Thyroid gland (tissue), 4 donors: ENCODE measurements around the gene PGP. TPM values are rescaled to one million over a fixed set of nuclear protein-coding genes. Genes with fewer than 3 reads are reported as not detected.

ENCODE experiments used
- DNase-seq, 2 donors: peaks; one replicate each; pipeline ENCODE4 v3.0.0-alpha.2; 2019
- H3K27ac ChIP-seq, 3 donors: fragments of 200-600 bp; sonication (generic); 1 replicate in 2 of 3; 2 replicates in 1 of 3; pipeline ENCODE4 v1.5.1; 2016 to 2019; ENCODE audit warnings: mild to moderate bottlenecking in 1 of 3, moderate library complexity in 1 of 3
- H3K27me3 ChIP-seq: fragments of 200-600 bp; sonication (generic); one replicate; pipeline ENCODE4 v1.5.1; 2019
- H3K36me3 ChIP-seq, 2 donors: fragments of 200-600 bp; sonication (generic); one replicate each; pipeline ENCODE4 v1.5.1; 2016 to 2019
- H3K4me1 ChIP-seq, 2 donors: fragments of 200-600 bp; sonication (generic); one replicate each; pipeline ENCODE4 v1.5.1; 2017 to 2019
- H3K4me3 ChIP-seq, 3 donors: fragments of 200-600 bp; sonication (generic); replicated peaks in 1 of 3; 1 replicate in 2 of 3; 2 replicates in 1 of 3; pipeline ENCODE4 v1.5.1; 2016; ENCODE audit warnings: mild to moderate bottlenecking in 1 of 3
- H3K9me3 ChIP-seq: fragments of 200-600 bp; sonication (generic); one replicate; pipeline ENCODE4 v1.5.1; 2017
- POLR2A ChIP-seq, 2 donors: fragments of 450-650 bp; IDR thresholded peaks; one replicate each; pipeline ENCODE4 v1.6.1; 2017; ENCODE audit warnings: antibody characterized with exemption in 2 of 2, mild to moderate bottlenecking in 2 of 2, moderate library complexity in 1 of 2
- WGBS, 2 donors: methylation state at CpG; one replicate each; pipeline ENCODE4 v1.1.5; 2017; 5-methylcytosine and 5-hydroxymethylcytosine counted together
- intact Hi-C: fragments of 100-400 bp; cut with DNase I; formaldehyde crosslinking; loops from one replicate; pipeline ENCODE4 v1.15.1; 2023
- total RNA-seq, 4 donors: library from RNA; depleted of rRNA; stranded (reverse); fragments of >200 nt; gene quantifications; one replicate each; pipeline ENCODE4 v1.2.3, GENCODE V29; 2016
- TF ChIP-seq, protein P1 (sequence below), 6 experiments: fragments of 200-600 bp in 3 of 6; fragments of 450-650 bp in 3 of 6; sonication (generic) in 3 of 6; IDR thresholded peaks; one replicate each; pipeline ENCODE4 v1.5.1; 2016 to 2019; ENCODE audit warnings: antibody characterized with exemption in 6 of 6, mild to moderate bottlenecking in 2 of 6, inconsistent platforms in 1 of 6, moderate library complexity in 1 of 6

The PGP gene
- total RNA-seq, 4 donors from 2014 or later, result 13.4 to 44.0 (median 28.8) TPM

DNA sequence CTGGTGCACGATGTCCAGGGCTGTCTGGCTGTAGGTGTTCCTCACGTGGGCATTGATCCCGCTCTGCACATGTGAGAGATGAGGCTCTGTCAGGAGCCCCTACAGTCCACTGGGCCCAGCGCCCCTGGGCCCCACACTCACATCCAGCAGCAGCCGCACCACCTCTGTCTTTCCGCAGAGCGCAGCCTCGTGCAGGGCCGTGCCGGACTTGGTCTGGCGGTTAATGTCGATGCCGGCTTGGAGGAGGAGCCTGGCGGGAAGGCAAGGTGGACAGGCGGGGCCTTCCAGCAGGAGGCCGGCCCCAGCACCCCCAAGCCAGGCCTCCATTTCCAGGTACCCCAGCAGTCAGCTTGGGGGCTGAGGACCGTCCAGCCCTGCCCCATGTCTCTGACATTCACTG is 27.4 kb downstream of the PGP start:
- intact Hi-C loops, result no loop called here

DNA sequence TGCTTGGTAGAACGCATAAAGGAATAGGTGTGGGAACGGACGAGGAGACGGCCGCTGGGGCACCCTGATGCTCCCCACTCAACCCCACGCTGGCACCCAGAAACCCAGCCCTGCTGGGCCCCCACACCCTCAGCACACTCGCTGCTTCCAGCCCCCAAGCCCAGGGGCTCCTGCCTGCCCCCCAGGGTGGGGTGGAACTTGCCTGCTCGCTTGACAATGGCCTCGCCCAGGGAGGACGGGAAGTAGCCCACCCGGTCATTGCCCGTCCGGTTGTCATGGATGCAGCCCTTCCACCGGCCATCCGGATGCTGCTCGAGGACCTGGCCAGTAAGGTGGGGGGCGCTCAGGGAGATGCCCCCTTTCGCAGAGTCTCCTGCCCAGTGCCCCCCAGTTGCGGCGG is 28.1 kb downstream of the PGP start:
- DNase-seq, result no peak
- 88 to 90% methylated on average over 7 of the region's 20 CpGs for WGBS, 2 donors

More for the DNA sequence above, 27.4 kb downstream of the PGP start:
- Histone ChIP-seq H3K9me3 (no peaks in the 10 kb centered on the region), H3K27me3 (no peaks in the 10 kb centered on the region), H3K36me3 (no peaks in the 10 kb centered on the region), H3K27ac (no peak overlapping the region), H3K4me1 (no peaks in the 10 kb centered on the region), H3K4me3 (no peak overlapping the region)
- WGBS, 2 donors, result 77 to 78% methylated on average over 5 to 9 of the region's 17 CpGs
- no peak for TF ChIP-seq POLR2A (IDR thresholded peaks at IDR 0.05)
- no peak for DNase-seq

DNA sequence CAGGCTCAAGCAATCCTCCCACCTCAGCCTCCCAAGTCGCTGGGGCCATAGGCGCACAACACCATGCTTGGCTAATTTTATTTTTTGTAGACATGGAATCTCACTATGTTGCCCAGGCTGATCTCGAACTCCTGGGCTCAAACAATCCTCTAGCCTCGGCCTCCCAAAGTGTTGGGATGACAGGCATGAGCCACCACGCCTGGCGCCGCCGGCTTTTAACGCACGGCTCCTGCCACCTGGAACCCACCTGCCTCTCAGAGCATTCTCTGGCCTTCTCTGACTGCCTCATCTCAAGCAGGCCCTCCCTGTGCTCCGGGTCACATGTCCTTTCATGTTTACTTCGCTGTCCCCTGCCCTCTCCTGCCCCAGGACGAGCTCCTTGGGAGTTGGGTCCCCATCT is 28.6 kb downstream of the PGP start:
- Histone ChIP-seq H3K4me3 (no peak overlapping the region), H3K4me1 (no peaks in the 10 kb centered on the region), H3K9me3 (no peaks in the 10 kb centered on the region), H3K27ac (no peak overlapping the region), H3K36me3 (no peaks in the 10 kb centered on the region), H3K27me3 (no peaks in the 10 kb centered on the region)
- DNase-seq, result no peak
- intact Hi-C loops, result no loop called here
- 91 to 93% methylated on average over 13 of the region's 13 CpGs for WGBS, 2 donors
- TF ChIP-seq, protein P1, sequence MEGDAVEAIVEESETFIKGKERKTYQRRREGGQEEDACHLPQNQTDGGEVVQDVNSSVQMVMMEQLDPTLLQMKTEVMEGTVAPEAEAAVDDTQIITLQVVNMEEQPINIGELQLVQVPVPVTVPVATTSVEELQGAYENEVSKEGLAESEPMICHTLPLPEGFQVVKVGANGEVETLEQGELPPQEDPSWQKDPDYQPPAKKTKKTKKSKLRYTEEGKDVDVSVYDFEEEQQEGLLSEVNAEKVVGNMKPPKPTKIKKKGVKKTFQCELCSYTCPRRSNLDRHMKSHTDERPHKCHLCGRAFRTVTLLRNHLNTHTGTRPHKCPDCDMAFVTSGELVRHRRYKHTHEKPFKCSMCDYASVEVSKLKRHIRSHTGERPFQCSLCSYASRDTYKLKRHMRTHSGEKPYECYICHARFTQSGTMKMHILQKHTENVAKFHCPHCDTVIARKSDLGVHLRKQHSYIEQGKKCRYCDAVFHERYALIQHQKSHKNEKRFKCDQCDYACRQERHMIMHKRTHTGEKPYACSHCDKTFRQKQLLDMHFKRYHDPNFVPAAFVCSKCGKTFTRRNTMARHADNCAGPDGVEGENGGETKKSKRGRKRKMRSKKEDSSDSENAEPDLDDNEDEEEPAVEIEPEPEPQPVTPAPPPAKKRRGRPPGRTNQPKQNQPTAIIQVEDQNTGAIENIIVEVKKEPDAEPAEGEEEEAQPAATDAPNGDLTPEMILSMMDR (IDR thresholded peaks at IDR 0.05), result no peak
- no peak for TF ChIP-seq POLR2A (IDR thresholded peaks at IDR 0.05)

More for the DNA sequence above, 28.1 kb downstream of the PGP start:
- Histone ChIP-seq H3K9me3 (no peaks in the 10 kb centered on the region), H3K36me3 (no peaks in the 10 kb centered on the region), H3K4me3 (no peak overlapping the region), H3K27ac (no peak overlapping the region), H3K4me1 (no peaks in the 10 kb centered on the region), H3K27me3 (no peaks in the 10 kb centered on the region)
- no peak for TF ChIP-seq POLR2A (IDR thresholded peaks at IDR 0.05)
- TF ChIP-seq, protein P1 (IDR thresholded peaks at IDR 0.05), result no peak
- intact Hi-C loops, result no loop called here

DNA sequence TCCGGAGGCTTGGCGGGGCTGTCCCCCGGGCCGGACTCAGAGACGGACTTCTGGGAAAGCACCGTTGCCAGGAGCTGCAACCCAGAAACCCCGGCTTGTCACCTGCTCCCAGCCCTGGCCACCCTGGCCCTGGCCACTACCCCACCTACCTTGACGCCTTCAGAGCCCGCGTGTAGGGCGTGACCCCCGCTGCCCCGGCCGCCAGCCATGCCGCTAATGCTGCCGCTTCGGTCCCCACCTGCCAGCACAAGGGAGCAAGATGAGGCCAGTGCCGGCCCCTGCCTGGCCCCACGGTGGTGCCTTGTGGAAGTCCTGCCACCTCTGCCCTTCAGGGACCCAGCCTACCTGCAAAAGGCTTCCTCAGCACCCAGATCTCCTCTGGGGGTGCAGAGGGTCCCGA is 29.7 kb downstream of the PGP start:
- no peaks in the 10 kb centered on the region for H3K36me3 ChIP-seq
- H3K9me3 ChIP-seq, result no peaks in the 10 kb centered on the region
- TF ChIP-seq, protein P1 (IDR thresholded peaks at IDR 0.05), result no peak
- no peak for TF ChIP-seq POLR2A (IDR thresholded peaks at IDR 0.05)
- H3K4me3 ChIP-seq, result no peak overlapping the region
- H3K4me1 ChIP-seq, result no peaks in the 10 kb centered on the region
- WGBS, 2 donors, result 90 to 94% methylated on average over 2 to 20 of the region's 20 CpGs
- intact Hi-C loops, result no loop called here
- no peaks in the 10 kb centered on the region for H3K27me3 ChIP-seq
- no peak for DNase-seq
- no peak overlapping the region for H3K27ac ChIP-seq

DNA sequence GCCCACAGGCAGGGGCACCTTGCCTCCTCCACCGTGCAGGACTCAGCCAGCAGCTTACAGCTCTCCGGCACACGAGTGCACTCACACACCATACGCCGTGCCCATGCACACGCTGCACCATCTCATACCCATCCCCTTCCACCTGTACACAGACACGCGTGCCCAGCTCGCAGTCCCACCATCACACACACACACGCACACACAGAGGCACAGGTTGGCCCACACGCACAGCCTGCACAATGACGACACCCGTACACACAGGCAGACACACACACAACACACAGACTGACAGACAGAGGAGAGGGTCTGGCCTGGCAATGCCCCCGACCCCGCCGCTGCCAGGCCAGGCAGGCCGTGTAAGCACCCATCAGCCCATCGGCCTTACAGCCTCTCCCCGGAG is 30.3 kb downstream of the PGP start:
- H3K36me3 ChIP-seq, result no peaks in the 10 kb centered on the region
- H3K4me1 ChIP-seq, result no peaks in the 10 kb centered on the region
- no peak overlapping the region for H3K4me3 ChIP-seq
- H3K9me3 ChIP-seq, result no peaks in the 10 kb centered on the region
- no peak for TF ChIP-seq POLR2A (IDR thresholded peaks at IDR 0.05)
- TF ChIP-seq, protein P1 (IDR thresholded peaks at IDR 0.05), result no peak
- DNase-seq, result no peak
- no peak overlapping the region for H3K27ac ChIP-seq
- WGBS, 2 donors, result 91 to 92% methylated on average over 13 to 15 of the region's 19 CpGs
- intact Hi-C loops, result no loop called here
- no peaks in the 10 kb centered on the region for H3K27me3 ChIP-seq

DNA sequence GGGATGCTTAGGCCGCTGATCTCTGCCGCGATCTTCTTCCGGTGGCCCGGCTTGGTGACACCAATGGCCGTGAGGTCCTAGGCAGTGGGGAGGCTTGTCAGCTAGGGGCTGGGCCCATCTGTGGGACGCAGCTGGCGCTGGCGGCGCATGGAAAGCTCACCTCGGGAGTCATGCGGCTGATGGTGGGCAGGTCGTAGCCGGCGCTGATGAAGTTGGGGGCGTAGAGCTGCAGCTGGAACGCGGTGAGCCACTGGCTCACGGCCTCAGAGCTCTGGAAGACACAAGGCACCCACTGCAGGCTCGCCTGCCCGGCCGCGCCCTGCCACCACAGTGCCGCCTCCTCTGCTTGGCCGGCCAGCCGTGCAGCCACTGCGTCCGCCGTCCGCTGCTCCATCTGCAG is 31.0 kb downstream of the PGP start:
- no peaks in the 10 kb centered on the region for H3K9me3 ChIP-seq
- DNase-seq, result no peak
- TF ChIP-seq, protein P1 (IDR thresholded peaks at IDR 0.05), result no peak
- TF ChIP-seq POLR2A (IDR thresholded peaks at IDR 0.05), result no peak
- H3K27ac ChIP-seq, result no peak overlapping the region
- no peaks in the 10 kb centered on the region for H3K4me1 ChIP-seq
- H3K4me3 ChIP-seq, result no peak overlapping the region
- no peaks in the 10 kb centered on the region for H3K36me3 ChIP-seq
- intact Hi-C loops, result no loop called here
- no peaks in the 10 kb centered on the region for H3K27me3 ChIP-seq
- 91 to 92% methylated on average over 5 to 24 of the region's 30 CpGs for WGBS, 2 donors
